Left lobe of liver (tissue), 2 donors: ENCODE data around the gene CMTM8. TPM values are rescaled to one million over a fixed set of nuclear protein-coding genes. Genes with fewer than 3 reads are reported as not detected.
A peak's percentile ranks its signal among the peaks of the same experiment; 100 is the strongest.

Experiments
- ATAC-seq: fragments of 200-7000 bp; cut with Tn5 transposase; one replicate; pipeline ENCODE4 v1.9.1; 2020; ENCODE audit warnings: mild to moderate bottlenecking, moderate library complexity
- DNase-seq: peaks from one replicate; pipeline ENCODE4 v3.0.0-alpha.2; 2020; ENCODE audit warnings: low spot score
- total RNA-seq: library from RNA; stranded (reverse); gene quantifications from one replicate; pipeline ENCODE4 v1.2.1, GENCODE V29; 2021
- donor health status: DM: no; HTN: no; CAD: no; lungs with moderate emphysema.
- donor health status: DM: no; HTN: yes; CAD: no.

Gene CMTM8
- total RNA-seq, 1 donor from 2014 or later, result 17.1 TPM

GRCh38 chr3:32404714-32405113 lies 166.2 kb downstream of the CMTM8 start:
- ATAC-seq, result no peak
- DNase-seq, result no peak

GRCh38 chr3:32405155-32405554 lies 166.7 kb downstream of the CMTM8 start:
- no peak for DNase-seq
- no peak for ATAC-seq

- no peak for DNase-seq
- ATAC-seq, result no peak
Measured at GRCh38 chr3:32405711-32406323, 167.3 kb downstream of the CMTM8 start.

GRCh38 chr3:32406486-32407408 lies 168.3 kb downstream of the CMTM8 start:
- no peak for DNase-seq
- ATAC-seq, result no peak

GRCh38 chr3:32410367-32411246 lies 172.1 kb downstream of the CMTM8 start:
- no peak for DNase-seq
- no peak for ATAC-seq

- ATAC-seq (no peak), DNase-seq (no peak)
Measured at GRCh38 chr3:32411442-32411841, 173.0 kb downstream of the CMTM8 start.

GRCh38 chr3:32412887-32413286 lies 174.4 kb downstream of the CMTM8 start:
- no peak for ATAC-seq

GRCh38 chr3:32413845-32414521 lies 175.5 kb downstream of the CMTM8 start:
- no peak for ATAC-seq

More at GRCh38 chr3:32412887-32413286, 174.4 kb downstream of the CMTM8 start:
- DNase-seq, result no peak

GRCh38 chr3:32414522-32415202 lies 176.2 kb downstream of the CMTM8 start:
- no peak for DNase-seq

More at GRCh38 chr3:32413845-32414521, 175.5 kb downstream of the CMTM8 start:
- no peak for DNase-seq

GRCh38 chr3:32419742-32420125 lies 181.3 kb downstream of the CMTM8 start:
- no peak for ATAC-seq
- no peak for DNase-seq

More at GRCh38 chr3:32414522-32415202, 176.2 kb downstream of the CMTM8 start:
- peak; percentile 73 for ATAC-seq

Other genes starting within 250 kb of the CMTM8 start
- 2.4 TPM for gene GPD1L, start 132.1 kb upstream of the CMTM8 start, total RNA-seq
- 3.6 TPM for gene CMTM7, start 153.2 kb downstream of the CMTM8 start, total RNA-seq